CD4-positive, alpha-beta T cell (primary cell): ENCODE results near the gene AGMO. TPM values are rescaled to one million over a fixed set of nuclear protein-coding genes. Genes with fewer than 3 reads are reported as not detected.

Experiments used
- ATAC-seq: fragments of 200-7000 bp; cut with Tn5 transposase; one replicate; pipeline ENCODE4 v1.10.0; 2022; ENCODE audit warnings: mild to moderate bottlenecking; ENCODE audit not compliant: poor library complexity
- CTCF ChIA-PET: fragments of 350-600 bp; sonication (Branson Sonifier 250); formaldehyde crosslinking; loops from one replicate; lab custom pipeline; 2021; ENCODE audit warnings: antibody characterized with exemption, inconsistent platforms; lab: Charles Lee
- POLR2A ChIA-PET: fragments of 350-600 bp; sonication (Branson Sonifier 250); formaldehyde crosslinking; loops from one replicate; lab custom pipeline; 2021; ENCODE audit warnings: antibody characterized with exemption, inconsistent platforms; lab: Charles Lee
- DNase-seq, 14 experiments: peaks; one replicate each; pipeline ENCODE4 v3.0.0-alpha.2; 2013 to 2020; ENCODE audit warnings: mixed read lengths in 2 of 14
- H3K27ac ChIP-seq, 2 donors: one replicate each; pipeline versions ENCODE4 v1.5.1 to v1.7.0; 2013; ENCODE audit warnings: low read length in 2 of 2, low read depth in 1 of 2, mild to moderate bottlenecking in 1 of 2
- H3K27me3 ChIP-seq, 2 experiments: 1 replicate in 1 of 2; 2 replicates in 1 of 2; pipeline versions ENCODE4 v1.6.1 to v1.7.0; 2013; ENCODE audit warnings: low read length in 2 of 2, control low read depth in 1 of 2, mild to moderate bottlenecking in 1 of 2, moderate library complexity in 1 of 2; ENCODE audit not compliant: insufficient read depth in 2 of 2, control insufficient read depth in 1 of 2
- H3K36me3 ChIP-seq: one replicate; pipeline ENCODE4 v1.6.1; 2013; ENCODE audit warnings: low read length, control low read depth; ENCODE audit not compliant: insufficient read depth
- H3K4me1 ChIP-seq: one replicate; pipeline ENCODE4 v1.6.1; 2013; ENCODE audit warnings: low read length, control low read depth; ENCODE audit not compliant: insufficient read depth
- H3K4me3 ChIP-seq: one replicate; pipeline ENCODE4 v1.5.1; 2013; ENCODE audit warnings: mild to moderate bottlenecking, low read length, moderate library complexity
- H3K9me3 ChIP-seq, 2 experiments: 1 replicate in 1 of 2; 2 replicates in 1 of 2; pipeline versions ENCODE4 v1.6.1 to v1.7.0; 2013; ENCODE audit warnings: low read length in 2 of 2, mild to moderate bottlenecking in 2 of 2, control low read depth in 1 of 2, moderate library complexity in 1 of 2; ENCODE audit not compliant: control insufficient read depth in 1 of 2, insufficient read depth in 1 of 2
- H3K27ac Mint-ChIP-seq: one replicate; pipeline ENCODE4 v1.8.0; 2020; ENCODE audit warnings: mixed read lengths
- H3K27me3 Mint-ChIP-seq: one replicate; pipeline ENCODE4 v1.8.0; 2021; ENCODE audit warnings: mixed read lengths
- H3K36me3 Mint-ChIP-seq: one replicate; pipeline ENCODE4 v1.8.0; 2021; ENCODE audit warnings: low read depth, mixed read lengths
- H3K4me1 Mint-ChIP-seq: one replicate; pipeline ENCODE4 v1.8.0; 2021; ENCODE audit warnings: low read depth, mixed read lengths
- H3K4me3 Mint-ChIP-seq: one replicate; pipeline ENCODE4 v1.8.0; 2020; ENCODE audit warnings: mild to moderate bottlenecking, mixed read lengths
- H3K9me3 Mint-ChIP-seq: one replicate; pipeline ENCODE4 v1.8.0; 2020; ENCODE audit warnings: mixed read lengths
- intact Hi-C, 2 experiments: fragments of 100-400 bp; cut with DNase I in 1 of 2; cut with micrococcal nuclease in 1 of 2; formaldehyde crosslinking; loops; one replicate each; pipeline versions ENCODE4 v1.15.1 to v1.9.0; 2023 to 2025; cut with DNase I, micrococcal nuclease
- total RNA-seq, 174 experiments: library from RNA in 2 of 174; stranded (reverse) in 2 of 174; gene quantifications; one replicate each; pipeline ENCODE4 v1.2.3 and lab custom pipeline; 2021 to 2026
- TF ChIP-seq, protein P1 (sequence below): fragments of 200-600 bp; IDR thresholded peaks from one replicate; pipeline ENCODE4 v1.8.0; 2022; ENCODE audit warnings: antibody characterized with exemption, mild to moderate bottlenecking

AGMO gene
- total RNA-seq, 2 experiments from 2014 or later = not detected

DNA sequence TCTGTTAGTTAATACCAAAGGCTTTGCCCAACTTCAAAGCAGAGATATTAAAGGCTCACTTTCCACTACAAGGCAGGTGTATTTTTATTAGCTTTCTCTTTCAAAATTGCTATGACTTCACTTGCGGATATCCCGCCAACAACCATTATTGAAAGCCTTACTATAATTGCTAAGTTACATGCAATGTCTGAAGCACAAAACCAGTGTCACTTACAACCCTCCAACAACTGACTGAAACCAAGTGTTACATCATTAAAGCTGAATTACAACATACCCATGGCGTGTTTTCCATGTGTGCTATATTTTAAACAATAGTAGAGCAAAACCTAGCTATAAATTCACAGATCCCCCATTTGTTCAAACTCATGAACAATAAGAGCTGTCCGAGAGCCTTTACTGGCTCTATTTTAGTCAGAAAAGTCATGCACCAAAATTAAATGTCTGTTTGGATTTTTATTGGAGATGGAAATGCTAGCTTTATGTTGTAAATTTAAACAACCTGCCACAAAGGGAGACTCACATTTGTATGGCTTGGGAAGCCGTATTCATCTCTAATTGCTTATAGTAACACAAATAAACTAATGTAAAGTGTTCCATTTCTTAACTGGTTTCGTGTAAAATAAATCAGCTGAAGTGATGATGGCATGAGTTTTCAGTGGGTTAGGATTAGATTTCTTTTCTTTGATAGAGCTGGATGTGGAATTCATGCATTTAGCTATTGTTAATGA, 227.1 kb downstream of the AGMO start:
- TF ChIP-seq, protein P1, sequence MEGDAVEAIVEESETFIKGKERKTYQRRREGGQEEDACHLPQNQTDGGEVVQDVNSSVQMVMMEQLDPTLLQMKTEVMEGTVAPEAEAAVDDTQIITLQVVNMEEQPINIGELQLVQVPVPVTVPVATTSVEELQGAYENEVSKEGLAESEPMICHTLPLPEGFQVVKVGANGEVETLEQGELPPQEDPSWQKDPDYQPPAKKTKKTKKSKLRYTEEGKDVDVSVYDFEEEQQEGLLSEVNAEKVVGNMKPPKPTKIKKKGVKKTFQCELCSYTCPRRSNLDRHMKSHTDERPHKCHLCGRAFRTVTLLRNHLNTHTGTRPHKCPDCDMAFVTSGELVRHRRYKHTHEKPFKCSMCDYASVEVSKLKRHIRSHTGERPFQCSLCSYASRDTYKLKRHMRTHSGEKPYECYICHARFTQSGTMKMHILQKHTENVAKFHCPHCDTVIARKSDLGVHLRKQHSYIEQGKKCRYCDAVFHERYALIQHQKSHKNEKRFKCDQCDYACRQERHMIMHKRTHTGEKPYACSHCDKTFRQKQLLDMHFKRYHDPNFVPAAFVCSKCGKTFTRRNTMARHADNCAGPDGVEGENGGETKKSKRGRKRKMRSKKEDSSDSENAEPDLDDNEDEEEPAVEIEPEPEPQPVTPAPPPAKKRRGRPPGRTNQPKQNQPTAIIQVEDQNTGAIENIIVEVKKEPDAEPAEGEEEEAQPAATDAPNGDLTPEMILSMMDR = no peak
- Mint-ChIP-seq H3K9me3 (peaks cover 7% of the 10 kb centered on the region), H3K36me3 (no peaks in the 10 kb centered on the region), H3K27me3 (no peaks in the 10 kb centered on the region), H3K4me3 (no peak overlapping the region), H3K4me1 (no peaks in the 10 kb centered on the region), H3K27ac (no peak overlapping the region)
- H3K4me1 ChIP-seq = no peaks in the 10 kb centered on the region
- no peaks in the 10 kb centered on the region for H3K36me3 ChIP-seq
- no peak overlapping the region for H3K4me3 ChIP-seq
- ChIA-PET CTCF (no interaction called here), POLR2A (no interaction called here)
- ATAC-seq (no peak), DNase-seq (no peak)
- H3K27me3 ChIP-seq = no peaks in the 10 kb centered on the region
- no peak overlapping the region for H3K27ac ChIP-seq
- H3K9me3 ChIP-seq = peaks cover 0 to 3% of the 10 kb centered on the region in 2 experiments
- intact Hi-C loops = no loop called here

DNA sequence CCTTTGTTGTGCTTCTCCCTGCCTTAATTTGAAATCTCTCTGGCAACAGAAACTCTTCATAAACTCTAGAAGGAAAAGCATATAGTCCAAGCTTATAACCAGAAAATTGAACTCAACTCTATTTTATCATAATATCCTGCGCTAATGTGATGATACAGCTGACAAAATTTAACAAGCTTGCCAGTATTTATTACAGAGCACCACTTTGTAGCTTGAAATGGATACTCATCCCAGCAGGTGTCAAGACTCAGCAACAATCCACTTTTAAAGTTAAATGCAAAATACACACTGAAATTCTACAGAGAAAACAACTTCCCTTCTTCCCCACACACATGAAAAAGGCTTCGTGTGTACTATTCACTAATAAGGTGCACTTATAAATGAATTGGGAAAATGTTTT, 228.9 kb downstream of the AGMO start:
- CTCF ChIA-PET = no interaction called here
- ATAC-seq (no peak), DNase-seq (no peak)

DNA sequence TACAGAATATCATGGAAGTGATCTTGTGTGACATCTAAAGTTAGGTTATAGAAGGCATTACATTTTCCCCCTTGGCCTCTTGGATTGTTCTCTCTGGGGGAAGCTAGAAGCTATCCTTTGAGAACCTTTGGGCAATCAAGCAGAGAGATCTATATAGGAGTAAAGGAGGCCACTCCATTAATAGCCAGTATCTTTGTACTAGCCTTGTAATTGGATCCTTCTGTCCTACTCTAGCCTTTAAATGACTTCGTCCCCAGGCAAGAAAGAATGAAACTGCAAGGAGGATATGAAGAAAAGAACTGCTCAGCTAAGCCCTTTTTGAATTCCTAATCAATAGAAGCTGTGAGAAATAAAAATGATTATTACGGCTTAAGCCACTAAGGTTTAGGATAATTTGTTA, 230.9 kb downstream of the AGMO start:
- CTCF ChIA-PET = no interaction called here
- Mint-ChIP-seq H3K4me3 (no peak overlapping the region), H3K27ac (no peak overlapping the region), H3K36me3 (no peaks in the 10 kb centered on the region), H3K4me1 (no peaks in the 10 kb centered on the region), H3K27me3 (no peaks in the 10 kb centered on the region), H3K9me3 (no peaks in the 10 kb centered on the region)
- TF ChIP-seq, protein P1 = no peak
- POLR2A ChIA-PET = no interaction called here
- H3K36me3 ChIP-seq = no peaks in the 10 kb centered on the region
- H3K27ac ChIP-seq = no peak overlapping the region
- ATAC-seq (no peak), DNase-seq (no peak)
- no peaks in the 10 kb centered on the region for H3K4me1 ChIP-seq
- no peaks in the 10 kb centered on the region for H3K27me3 ChIP-seq
- no peaks in the 10 kb centered on the region for H3K9me3 ChIP-seq
- intact Hi-C loops = no loop called here
- H3K4me3 ChIP-seq = no peak overlapping the region

More for the DNA sequence above, 228.9 kb downstream of the AGMO start:
- POLR2A ChIA-PET = no interaction called here
- H3K27me3 ChIP-seq = no peaks in the 10 kb centered on the region
- no peak overlapping the region for H3K4me3 Mint-ChIP-seq
- no peaks in the 10 kb centered on the region for H3K36me3 ChIP-seq
- intact Hi-C loops = no loop called here
- H3K4me1 Mint-ChIP-seq = no peaks in the 10 kb centered on the region
- no peaks in the 10 kb centered on the region for H3K36me3 Mint-ChIP-seq
- H3K27ac Mint-ChIP-seq = no peak overlapping the region
- H3K9me3 ChIP-seq = no peaks in the 10 kb centered on the region
- H3K4me3 ChIP-seq = no peak overlapping the region
- TF ChIP-seq, protein P1 = no peak
- no peaks in the 10 kb centered on the region for H3K4me1 ChIP-seq
- H3K27me3 Mint-ChIP-seq = no peaks in the 10 kb centered on the region
- no peak overlapping the region for H3K27ac ChIP-seq
- no peaks in the 10 kb centered on the region for H3K9me3 Mint-ChIP-seq
